GM20431 (cell line): ENCODE results near the gene NTS.

ENCODE experiments used
- in situ Hi-C: fragments of 300-500 bp; cut with MseI, MboI; formaldehyde crosslinking; loops from one replicate; pipeline ENCODE4 v1.15.0; 2020; ENCODE audit warnings: low sequenced_read_pairs; ENCODE audit not compliant: unreplicated experiment

NTS gene

GRCh38 chr12:85874031-85874461 is at the start of gene NTS:
TSS of gene NTS (plus strand) at chr12:85874295. CDS start at chr12:85874404, 109 bp downstream.
- in situ Hi-C loops = no loop called here

- in situ Hi-C loops = no loop called here
Measured at GRCh38 chr12:85825746-85826145, 48.3 kb upstream of the NTS start.

GRCh38 chr12:85828576-85828975 is 45.5 kb upstream of the NTS start:
- in situ Hi-C loops = no loop called here

GRCh38 chr12:85829391-85829790 is 44.7 kb upstream of the NTS start:
- in situ Hi-C loops = no loop called here

GRCh38 chr12:85831327-85831990 is 42.6 kb upstream of the NTS start:
- in situ Hi-C loops = no loop called here

- in situ Hi-C loops = no loop called here
Measured at GRCh38 chr12:85833579-85833978, 40.5 kb upstream of the NTS start.

GRCh38 chr12:85834378-85834777 is 39.7 kb upstream of the NTS start:
- in situ Hi-C loops = no loop called here

GRCh38 chr12:85835426-85836196 is 38.5 kb upstream of the NTS start:
- in situ Hi-C loops = no loop called here

- in situ Hi-C loops = no loop called here
Measured at GRCh38 chr12:85836197-85837090, 37.7 kb upstream of the NTS start, which contains the start of gene RASSF9. TSS of gene RASSF9 (minus strand) at chr12:85836409. CDS start at chr12:85836201, 208 bp downstream.

- in situ Hi-C loops = no loop called here
Measured at GRCh38 chr12:85843606-85844310, 30.3 kb upstream of the NTS start.

GRCh38 chr12:85849344-85849743 is 24.8 kb upstream of the NTS start:
- in situ Hi-C loops = no loop called here

- in situ Hi-C loops = no loop called here
Measured at GRCh38 chr12:85855305-85855704, 18.8 kb upstream of the NTS start.

GRCh38 chr12:85856966-85857365 is 17.1 kb upstream of the NTS start:
- in situ Hi-C loops = no loop called here

GRCh38 chr12:85865890-85866289 is 8.2 kb upstream of the NTS start:
- in situ Hi-C loops = loop anchor here (10.0 kb wide), 1 partner anchor 391 kb away; no protein-coding TSS in a partner anchor

- in situ Hi-C loops = loop anchor here (10.0 kb wide), 1 partner anchor 392 kb away; no protein-coding TSS in a partner anchor
Measured at GRCh38 chr12:85866986-85867776, 6.9 kb upstream of the NTS start.

- in situ Hi-C loops = no loop called here
Measured at GRCh38 chr12:85872497-85873091, 1.5 kb upstream of the NTS start.

- in situ Hi-C loops = no loop called here
Measured at GRCh38 chr12:85877459-85877858, 3.4 kb downstream of the NTS start.

- in situ Hi-C loops = no loop called here
Measured at GRCh38 chr12:85883763-85884162, 9.7 kb downstream of the NTS start.

- in situ Hi-C loops = no loop called here
Measured at GRCh38 chr12:85894653-85895052, 20.6 kb downstream of the NTS start.
